ENCODE data around the gene DCP1A.

DCP1A gene

GRCh38 chr3:53247619-53248018 is 99.7 kb downstream of the DCP1A start:
- DNase-seq (ENCODE audit: low read depth in 2 of 2), result no peak

DNA sequence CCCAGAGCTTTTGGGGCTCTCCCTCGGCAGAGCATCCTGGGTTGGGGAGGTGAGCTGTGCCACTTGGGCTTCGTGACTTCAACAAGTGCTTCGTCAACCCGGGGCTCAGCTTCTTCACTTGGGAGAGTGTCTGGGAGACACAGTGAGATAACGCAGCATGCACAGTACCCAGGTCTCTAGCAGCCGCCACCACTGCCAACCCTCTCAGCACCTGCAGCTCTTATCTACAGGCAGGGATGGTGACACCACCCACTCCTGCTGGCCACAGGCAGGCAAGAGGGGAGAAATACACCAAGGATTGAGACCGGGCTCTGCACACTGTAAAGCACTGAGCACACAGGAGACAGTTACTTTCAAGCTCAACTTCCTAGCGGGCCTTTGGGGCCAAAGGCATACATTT is 103.1 kb downstream of the DCP1A start:
- no peak for DNase-seq (ENCODE audit: low read depth in 2 of 2)

DNA sequence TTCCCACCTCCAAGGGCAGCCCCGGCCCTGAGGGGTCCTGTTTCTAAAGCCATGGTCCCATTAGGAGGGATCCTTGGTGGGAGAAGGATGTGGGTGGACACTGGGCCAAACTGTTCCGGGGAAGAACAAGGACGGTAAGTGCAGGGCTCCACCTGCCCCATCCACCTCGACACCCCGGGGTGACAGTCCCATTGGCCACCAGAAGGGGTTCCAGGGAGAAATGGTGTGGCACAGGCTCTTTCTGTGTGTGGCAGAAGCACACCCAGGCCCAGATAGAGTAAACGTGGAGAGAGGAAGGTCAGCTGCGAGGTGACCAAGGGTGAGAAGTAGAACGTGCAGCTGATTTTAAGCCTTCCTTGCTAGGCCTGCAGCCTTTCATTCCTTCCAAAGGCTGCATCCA is 103.6 kb downstream of the DCP1A start:
- DNase-seq (ENCODE audit: low read depth in 2 of 2), result no peak

DNA sequence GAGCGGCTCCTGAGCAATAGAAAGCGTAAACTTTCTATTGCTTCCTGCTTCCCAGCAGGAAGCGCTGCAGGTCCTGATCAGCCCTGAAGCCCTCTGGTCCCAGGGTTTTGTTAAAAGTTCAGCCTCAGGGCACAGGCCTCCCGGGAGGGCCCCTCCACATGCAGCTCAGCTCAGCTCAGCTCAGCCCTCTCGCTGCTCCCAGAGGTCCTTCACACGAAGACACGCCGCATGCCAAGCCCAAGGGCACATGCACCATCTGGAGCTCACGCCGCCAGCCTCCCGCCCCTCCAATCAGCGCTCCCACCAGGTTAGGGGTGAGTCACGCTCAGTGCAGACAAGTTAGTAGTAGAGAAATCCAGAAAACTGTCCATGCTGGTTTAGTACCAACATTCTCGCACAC is 104.2 kb downstream of the DCP1A start:
- no peak for DNase-seq (ENCODE audit: low read depth in 2 of 2)

GRCh38 chr3:53242642-53243041 is 104.7 kb downstream of the DCP1A start:
- no peak for DNase-seq (ENCODE audit: low read depth in 2 of 2)

DNA sequence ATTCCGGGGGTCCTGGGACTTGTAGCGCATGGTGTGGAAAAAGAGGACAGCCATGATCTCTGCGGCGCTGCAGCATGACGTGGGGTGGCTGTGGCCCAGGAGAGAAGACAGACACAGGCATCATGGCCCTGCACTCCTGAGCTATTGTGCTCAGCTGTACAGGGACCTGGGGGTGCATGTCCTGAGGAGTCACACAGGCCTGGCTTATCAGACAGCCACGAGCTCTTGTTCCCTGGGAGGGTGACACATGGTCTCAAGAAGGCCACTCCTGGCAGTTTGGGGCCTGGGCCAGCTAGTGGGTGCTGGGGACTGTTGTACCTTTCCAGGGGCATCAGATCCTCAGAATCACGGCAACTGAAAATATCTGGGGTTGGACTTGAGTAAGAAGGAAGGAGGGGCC is 105.2 kb downstream of the DCP1A start:
- DNase-seq (ENCODE audit: low read depth in 2 of 2), result no peak

DNA sequence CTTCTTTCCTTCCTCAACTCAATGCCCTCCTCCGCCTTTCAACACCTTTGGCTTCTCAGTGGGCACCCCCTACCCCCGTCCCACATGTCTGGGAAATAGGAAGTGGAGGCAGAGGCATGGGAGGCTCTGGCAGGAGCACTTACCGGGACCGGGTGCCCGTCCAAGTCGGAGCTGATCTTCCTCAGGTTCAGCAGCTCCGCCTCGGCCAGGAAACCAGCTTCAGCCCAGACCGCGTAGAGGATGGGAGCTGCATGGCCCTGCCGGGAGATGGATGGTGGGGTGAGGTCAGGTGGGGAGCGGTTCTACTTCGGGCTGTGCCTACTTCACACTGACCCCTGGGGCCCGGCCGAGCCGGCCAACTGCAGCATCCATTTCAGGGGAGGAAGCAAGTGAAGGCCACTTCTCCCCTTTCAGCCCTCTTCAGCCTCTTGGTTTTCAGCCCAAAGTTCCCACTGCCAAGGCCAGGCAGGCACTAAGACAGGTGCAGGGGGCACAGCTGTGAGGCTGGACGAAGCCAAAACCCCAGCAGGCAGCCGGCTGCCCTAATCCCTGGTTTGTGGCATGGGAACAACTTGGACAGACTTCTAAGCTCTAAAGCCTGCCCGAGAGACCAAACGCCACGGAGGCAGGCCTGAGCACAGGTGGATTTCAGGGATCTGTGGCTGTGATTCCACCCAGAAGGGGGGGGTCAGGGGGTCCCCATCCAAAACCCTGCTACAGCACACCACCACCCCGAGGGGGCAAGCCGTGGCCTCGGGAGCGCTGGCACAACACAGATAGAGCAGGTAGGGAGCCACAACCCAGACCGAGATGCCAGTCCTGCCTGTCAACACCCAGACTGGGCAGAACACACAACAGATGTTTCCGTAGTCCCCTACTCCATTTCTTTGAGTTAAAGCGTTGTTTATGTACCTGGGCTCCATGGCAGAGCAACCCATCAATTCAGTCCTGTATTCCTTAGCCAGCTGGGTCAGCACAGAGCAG is 106.1 kb downstream of the DCP1A start:
- no peak for DNase-seq (ENCODE audit: low read depth in 2 of 2)

DNA sequence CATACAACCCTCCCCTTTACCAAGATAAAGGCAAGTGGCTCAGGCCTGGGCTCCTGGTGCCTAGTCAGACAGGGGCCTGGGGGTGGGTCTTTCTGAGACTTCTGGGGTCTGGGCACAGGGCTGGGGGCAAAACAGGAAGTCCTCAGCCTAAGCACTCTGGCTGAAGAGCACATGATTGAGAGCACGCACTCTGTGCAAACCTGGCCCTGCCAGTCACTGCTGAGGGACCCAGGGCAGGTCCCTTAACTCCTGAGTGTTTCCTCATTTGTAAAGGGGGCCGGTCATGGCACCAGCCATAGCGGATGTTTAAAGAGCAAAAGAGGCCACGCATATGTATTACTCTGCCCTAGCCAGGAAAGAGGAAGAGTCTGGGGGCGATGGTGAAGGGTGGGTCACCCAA is 107.5 kb downstream of the DCP1A start:
- DNase-seq (ENCODE audit: low read depth in 2 of 2), result no peak

- DNase-seq (ENCODE audit: low read depth in 2 of 2), result no peak
These were observed 108.5 kb downstream of the DCP1A start for GRCh38 chr3:53238886-53239285.

DNA sequence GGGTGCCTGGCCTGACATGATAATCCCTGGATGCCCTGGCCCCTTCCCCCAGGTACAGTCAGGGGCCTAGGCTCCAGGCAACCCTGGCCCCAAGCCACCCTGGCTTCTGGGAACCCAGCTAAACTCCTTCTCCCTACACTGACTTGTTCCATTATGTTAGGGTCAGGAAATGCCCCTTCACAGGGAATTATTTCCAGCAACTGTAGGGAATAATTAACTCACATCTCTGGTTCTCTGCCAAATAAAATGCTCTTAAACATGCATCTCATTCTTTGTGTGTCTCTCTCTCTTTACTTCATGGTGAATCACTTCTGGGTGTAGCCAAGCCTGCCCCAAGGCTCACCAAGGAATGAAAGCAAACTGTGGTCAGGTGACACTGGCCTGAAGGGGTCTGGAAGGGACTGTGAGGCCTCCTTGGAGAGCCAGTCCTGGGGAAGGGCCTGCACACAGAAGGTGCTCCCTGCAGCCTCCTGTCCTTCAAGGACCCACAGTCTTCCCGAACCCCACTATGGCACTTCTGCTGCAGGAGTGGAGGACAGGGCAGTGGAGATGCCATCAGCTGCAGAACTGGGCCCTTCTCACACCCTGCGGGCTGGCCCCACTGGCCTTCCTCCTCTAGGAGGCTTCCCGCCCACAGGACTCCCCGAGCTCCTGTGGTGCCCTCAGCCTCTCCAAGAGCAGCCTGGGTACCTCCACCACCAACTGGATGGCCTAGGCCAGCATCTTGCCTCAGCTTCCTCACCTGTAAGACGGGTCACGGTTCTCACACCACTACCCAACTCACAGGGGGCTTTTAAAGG is 109.1 kb downstream of the DCP1A start:
- DNase-seq (ENCODE audit: low read depth in 2 of 2), result no peak

DNA sequence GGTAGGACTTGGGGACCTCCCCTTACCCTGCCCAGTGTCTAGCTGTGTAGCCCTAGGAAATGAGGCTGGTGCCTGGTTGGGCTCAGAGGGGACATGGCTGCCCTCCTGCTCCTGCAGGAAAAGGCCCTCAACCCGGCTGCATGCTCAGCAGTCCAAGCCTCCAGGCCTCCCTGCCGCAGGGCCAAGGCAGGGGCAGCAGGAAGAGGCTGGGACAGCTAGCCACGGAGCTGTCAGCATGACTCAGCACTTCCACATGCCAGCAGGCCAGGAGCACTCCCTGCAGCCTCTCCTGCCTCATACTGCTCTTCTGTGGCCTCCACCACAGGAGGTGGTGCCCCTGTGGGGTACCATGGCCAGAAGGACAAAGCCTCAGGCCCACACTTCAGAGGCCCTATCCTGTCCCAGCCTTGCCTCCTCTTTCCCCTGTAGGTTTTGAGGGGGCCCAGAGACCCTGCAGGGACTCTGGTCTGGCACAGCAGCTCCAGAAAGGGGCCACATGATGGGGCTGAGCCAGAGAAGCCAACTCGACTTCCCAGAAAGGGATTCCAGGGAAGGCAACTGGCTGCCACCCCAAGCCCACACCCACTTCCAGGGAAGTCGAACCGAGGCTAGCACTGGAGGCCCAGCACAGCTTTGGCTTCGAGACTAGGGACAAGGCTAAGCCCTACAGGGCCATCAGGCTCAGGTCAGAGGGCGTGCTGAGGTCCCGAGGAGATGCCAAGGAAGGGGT is 111.1 kb downstream of the DCP1A start:
- DNase-seq (ENCODE audit: low read depth in 2 of 2), result no peak

DNA sequence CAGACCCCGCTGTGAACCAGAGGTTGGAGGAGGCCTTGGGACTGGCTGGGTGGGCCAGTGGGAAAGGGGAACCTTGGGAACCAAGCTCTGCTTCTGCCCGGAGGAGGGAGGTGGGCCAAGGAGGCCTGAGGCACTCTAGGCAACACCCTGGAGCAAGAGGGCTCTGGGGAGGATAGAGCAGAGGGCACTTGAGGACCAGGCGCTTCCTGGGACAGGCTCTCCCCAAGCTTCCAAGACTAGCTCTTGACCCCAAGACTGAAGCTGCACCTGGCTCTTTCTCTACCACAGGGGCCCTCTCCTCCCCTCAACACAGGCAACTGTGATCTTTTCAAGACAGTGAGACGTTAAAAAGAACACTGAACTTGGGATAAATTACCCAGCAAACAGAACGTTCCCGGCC is 111.8 kb downstream of the DCP1A start:
- DNase-seq (ENCODE audit: low read depth in 2 of 2), result no peak

DNA sequence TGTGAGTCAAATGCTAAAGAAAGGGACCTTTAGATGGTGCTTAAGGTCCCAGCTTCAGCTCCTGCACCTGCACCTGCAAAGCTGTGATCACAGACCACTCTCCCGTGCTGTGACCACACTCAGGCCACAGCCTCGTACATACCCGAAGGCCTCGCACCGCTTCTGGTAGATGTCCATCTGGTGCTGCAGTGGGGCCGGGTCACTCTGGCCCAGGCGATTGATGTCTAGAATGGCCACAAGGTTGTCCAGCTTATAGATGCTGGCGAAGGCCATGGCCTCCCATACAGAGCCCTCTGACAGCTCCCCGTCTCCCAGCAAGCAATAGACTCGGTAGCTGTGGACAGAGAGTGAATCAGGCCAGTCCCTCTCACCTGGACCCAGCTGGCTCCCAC is 112.5 kb downstream of the DCP1A start:
- DNase-seq (ENCODE audit: low read depth in 2 of 2), result no peak

DNA sequence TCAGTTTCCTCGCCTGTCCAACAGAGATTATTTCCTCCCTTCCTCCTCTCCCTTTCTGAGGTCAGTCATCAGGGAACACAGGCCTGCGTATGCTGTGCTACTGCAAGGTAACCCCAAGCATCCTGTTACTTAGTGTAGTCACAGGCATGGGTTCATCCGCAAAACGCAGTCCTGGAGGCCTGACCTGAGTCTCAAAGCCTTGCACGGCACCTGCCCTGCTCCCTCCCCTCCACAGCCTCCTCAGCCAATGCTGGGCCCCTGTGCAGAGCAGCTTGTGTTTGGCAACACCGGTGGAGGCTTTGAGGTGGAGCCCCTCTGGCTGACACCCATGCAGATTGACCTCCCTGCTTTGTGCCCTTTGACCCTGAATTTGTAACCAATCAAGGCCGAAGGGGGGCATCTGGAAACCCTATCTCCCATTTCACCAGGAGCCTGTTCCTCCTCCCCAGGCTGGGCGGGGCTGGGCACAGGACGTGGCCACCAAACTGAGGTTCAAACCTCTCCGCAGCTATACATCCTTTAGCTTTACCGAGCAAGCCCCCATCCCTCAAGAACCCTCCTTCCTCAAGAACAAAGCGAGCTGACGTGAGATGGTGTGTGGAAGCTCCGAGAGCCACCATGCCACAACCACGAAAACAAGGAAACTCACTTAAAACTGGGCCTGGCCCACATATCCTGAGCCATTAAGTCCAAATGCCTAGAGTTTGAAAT is 113.1 kb downstream of the DCP1A start:
- no peak for DNase-seq (ENCODE audit: low read depth in 2 of 2)

Data from stimulated activated CD4-positive, alpha-beta T cell treated with anti-CD3 and anti-CD28 coated beads, Interleukin-1b, Interleukin-23, amount 100 ng/mL, for 1 hour (primary cell).